IMR-90 (cell line): ENCODE data around the gene INPP5B. TPM values are rescaled to one million over a fixed set of nuclear protein-coding genes. Genes with fewer than 3 reads are reported as not detected.
"Not testable (repeated sequence)": the region's sequence is repeated elsewhere in the genome, so short reads cannot be mapped to it uniquely, and the experiment has no call there.

Experiments
- ATAC-seq: fragments of 200-7000 bp; cut with Tn5 transposase; 2 replicates; pipeline ENCODE4 v1.9.1; 2020; ENCODE audit warnings: low read depth, mild to moderate bottlenecking, moderate library complexity
- BruUV-seq: library from RNA; stranded (reverse); fragments of 400-500 nt; replicated peaks from 2 replicates; lab custom pipeline; 2021; lab: Mats Ljungman, UMichigan
- CTCF ChIA-PET: fragments of 300-600 bp; formaldehyde crosslinking; extraction: SDS; loops from one replicate; lab custom pipeline; 2021; ENCODE audit warnings: antibody characterized with exemption; lab: Yijun Ruan, JAX
- POLR2A ChIA-PET: fragments of 300-600 bp; sonication (Branson Sonifier 250); formaldehyde crosslinking; loops from one replicate; lab custom pipeline; 2022; ENCODE audit warnings: antibody characterized with exemption; ENCODE audit not compliant: unreplicated experiment; lab: Charles Lee
- DNase-seq: peaks from one replicate; pipeline ENCODE4 v3.0.0; 2013
- H2AFZ ChIP-seq: replicated peaks from 2 replicates; pipeline ENCODE3; 2013; ENCODE audit warnings: low read length, mild to moderate bottlenecking; ENCODE audit not compliant: poor library complexity
- H2AK5ac ChIP-seq: 2 replicates; pipeline ENCODE4 v1.6.1; 2013; ENCODE audit warnings: low read depth, low read length, inconsistent platforms
- H2AK9ac ChIP-seq: replicated peaks from 2 replicates; pipeline ENCODE3; 2013; ENCODE audit warnings: mild to moderate bottlenecking, low read depth, low read length, moderate library complexity; ENCODE audit not compliant: poor library complexity
- H2BK120ac ChIP-seq: 2 replicates; pipeline ENCODE4 v1.6.1; 2013; ENCODE audit warnings: low read depth, low read length, inconsistent platforms
- H2BK15ac ChIP-seq: 3 replicates; pipeline ENCODE4 v1.6.1; 2013; ENCODE audit warnings: low read depth, low read length, inconsistent platforms
- H2BK20ac ChIP-seq: 2 replicates; pipeline ENCODE4 v1.6.1; 2013; ENCODE audit warnings: low read depth, mild to moderate bottlenecking, inconsistent platforms, low read length, moderate library complexity
- H2BK5ac ChIP-seq: 2 replicates; pipeline ENCODE4 v1.6.1; 2013; ENCODE audit warnings: mild to moderate bottlenecking, low read depth, low read length, inconsistent platforms; ENCODE audit not compliant: poor library complexity, severe bottlenecking
- H3K14ac ChIP-seq: replicated peaks from 2 replicates; pipeline ENCODE4 v1.6.1; 2013; ENCODE audit warnings: low read depth, low read length, inconsistent platforms
- H3K18ac ChIP-seq: 2 replicates; pipeline ENCODE4 v1.6.1; 2013; ENCODE audit warnings: low read depth, low read length, control low read depth
- H3K23ac ChIP-seq: 2 replicates; pipeline ENCODE4 v1.6.1; 2013; ENCODE audit warnings: low read depth, low read length, inconsistent platforms
- H3K27ac ChIP-seq: 2 replicates; pipeline ENCODE4 v1.5.1; 2013; ENCODE audit warnings: mild to moderate bottlenecking, control low read depth, low read length; ENCODE audit not compliant: insufficient read depth
- H3K27me3 ChIP-seq: 2 replicates; pipeline ENCODE4 v1.6.1; 2013; ENCODE audit warnings: low read length; ENCODE audit not compliant: control insufficient read depth, insufficient read depth
- H3K36me3 ChIP-seq: 2 replicates; pipeline ENCODE4 v1.6.1; 2013; ENCODE audit warnings: low read length, mixed read lengths; ENCODE audit not compliant: control insufficient read depth, insufficient read depth
- H3K4ac ChIP-seq: 2 replicates; pipeline ENCODE4 v1.6.1; 2013; ENCODE audit warnings: low read depth, low read length, inconsistent platforms
- H3K4me1 ChIP-seq: 2 replicates; pipeline ENCODE4 v1.6.1; 2013; ENCODE audit warnings: low read length, mixed read lengths; ENCODE audit not compliant: control insufficient read depth, insufficient read depth
- H3K4me2 ChIP-seq: 2 replicates; pipeline ENCODE4 v1.6.1; 2013; ENCODE audit warnings: low read depth, mild to moderate bottlenecking, control low read depth, low read length, moderate library complexity
- H3K4me3 ChIP-seq: 2 replicates; pipeline ENCODE4 v1.5.1; 2013; ENCODE audit warnings: low read depth, mild to moderate bottlenecking, control low read depth, low read length, moderate library complexity; ENCODE audit not compliant: insufficient read depth
- H3K56ac ChIP-seq: 2 replicates; pipeline ENCODE4 v1.6.1; 2013; ENCODE audit warnings: low read length, inconsistent platforms; ENCODE audit not compliant: insufficient read depth; ENCODE audit errors: extremely low read depth
- H3K79me1 ChIP-seq, 2 experiments: 2 replicates each; pipeline ENCODE4 v1.6.1; 2013; ENCODE audit warnings: low read length in 2 of 2, inconsistent platforms in 1 of 2, low read depth in 1 of 2
- H3K9ac ChIP-seq: 2 replicates; pipeline ENCODE4 v1.6.1; 2013; ENCODE audit warnings: low read depth, low read length, control low read depth
- H3K9me1 ChIP-seq: 2 replicates; pipeline ENCODE4 v1.6.1; 2013; ENCODE audit warnings: low read length, inconsistent platforms; ENCODE audit not compliant: insufficient read depth
- H3K9me3 ChIP-seq: 2 replicates; pipeline ENCODE4 v1.6.1; 2013; ENCODE audit warnings: low read length; ENCODE audit not compliant: control insufficient read depth, insufficient read depth
- H4K20me1 ChIP-seq: 2 replicates; pipeline ENCODE4 v1.6.1; 2013; ENCODE audit warnings: low read length, inconsistent platforms; ENCODE audit not compliant: insufficient read depth
- H4K5ac ChIP-seq: 2 replicates; pipeline ENCODE4 v1.6.1; 2013; ENCODE audit warnings: mild to moderate bottlenecking, low read depth, low read length, control low read depth
- H4K8ac ChIP-seq, 2 experiments: 2 replicates each; pipeline ENCODE4 v1.6.1; 2013; ENCODE audit warnings: low read depth in 2 of 2, low read length in 2 of 2, control low read depth in 1 of 2, inconsistent platforms in 1 of 2
- H4K91ac ChIP-seq: 2 replicates; pipeline ENCODE4 v1.6.1; 2013; ENCODE audit warnings: low read depth, low read length, inconsistent platforms; ENCODE audit not compliant: insufficient read depth
- CTCF ChIP-seq: conservative IDR thresholded peaks from 2 replicates; pipeline ENCODE4 v1.5.1; 2012; ENCODE audit warnings: mild to moderate bottlenecking, low read depth, low read length, improper control_type of control experiment
- RAD21 ChIP-seq: IDR thresholded peaks from 2 replicates; pipeline ENCODE4 v1.6.1; 2012; ENCODE audit warnings: low read length, improper control_type of control experiment
- SMC3 ChIP-seq: fragments of 150-350 bp; IDR thresholded peaks from 2 replicates; pipeline ENCODE4 v1.6.1; 2016; ENCODE audit warnings: low read depth, mild to moderate bottlenecking, antibody characterized with exemption, low read length, moderate library complexity
- WGBS, 2 experiments: methylation state at CpG; one replicate each; pipeline versions ENCODE4 v1.1.5 to v1.1.7; 2013; ENCODE audit warnings: missing lambda C conversion rate in 2 of 2; ENCODE audit not compliant: insufficient read length in 1 of 2; ENCODE audit errors: extremely low coverage in 2 of 2; 5-methylcytosine and 5-hydroxymethylcytosine counted together
- dilution Hi-C: fragments of 300-500 bp; cut with HindIII; formaldehyde crosslinking; loops from one replicate; pipeline ENCODE4 v1.14.3; 2018; ENCODE audit warnings: low sequenced_read_pairs; ENCODE audit not compliant: unreplicated experiment
- in situ Hi-C: fragments of 300-500 bp; cut with MboI; formaldehyde crosslinking; loops from 3 replicates; pipeline ENCODE4 v1.14.3; 2019; ENCODE audit warnings: low sequenced_read_pairs, inconsistent platforms, mixed read lengths
- intact Hi-C: fragments of 100-400 bp; cut with micrococcal nuclease; formaldehyde crosslinking; loops from 2 replicates; pipeline ENCODE4 v1.10.0; 2022
- polyA plus RNA-seq, 3 experiments: library from polyadenylated mRNA; depleted of rRNA; stranded (reverse); fragments of >200 nt; gene quantifications; 2 replicates each; pipeline ENCODE4 v1.2.3, GENCODE V29; 2012; ENCODE audit warnings: low replicate concordance in 1 of 3
- total RNA-seq: library from RNA; depleted of rRNA; stranded (reverse); fragments of >200 nt; gene quantifications from 2 replicates; pipeline ENCODE4 v1.2.3, GENCODE V29; 2012

INPP5B gene
- total and polyA plus RNA-seq, 2 of the 4 experiments (the other 2 are of a cell fraction) = 9.4 to 20.4 TPM

- 50% methylated on average over 1 of the region's 6 CpGs; no CpG with 5 or more reads in 1 of the 2 experiments for WGBS, 2 experiments
- H2AK9ac ChIP-seq, H4K20me1 ChIP-seq, H2AFZ ChIP-seq, H3K4me3 ChIP-seq, H2BK120ac ChIP-seq, H3K9me3 ChIP-seq, H2BK5ac ChIP-seq, POLR2A ChIA-PET, H3K27me3 ChIP-seq, H2BK15ac ChIP-seq, in situ Hi-C loops, H3K27ac ChIP-seq, H4K91ac ChIP-seq, H4K8ac ChIP-seq, H3K9me1 ChIP-seq, H2BK20ac ChIP-seq, H3K9ac ChIP-seq, H3K14ac ChIP-seq, H3K18ac ChIP-seq, H2AK5ac ChIP-seq, H3K4me1 ChIP-seq, BruUV-seq, H3K4me2 ChIP-seq, H3K79me1 ChIP-seq, H3K56ac ChIP-seq, H3K4ac ChIP-seq, H3K23ac ChIP-seq, dilution Hi-C loops, H4K5ac ChIP-seq: not testable (repeated sequence)
- intact Hi-C loops = loop anchor here (1.0 kb wide), 1 partner anchor 85 kb away; no protein-coding TSS in a partner anchor
- H3K36me3 ChIP-seq = peaks cover 34% of the 10 kb centered on the region
- DNase-seq = peak; percentile 65
- ATAC-seq = peak; percentile 85
- peak; percentile 58 for TF ChIP-seq CTCF
- TF ChIP-seq RAD21 = peak; percentile 70
- TF ChIP-seq SMC3 = peak; percentile 64
- CTCF ChIA-PET = interaction anchor here (0.7 to 1.0 kb wide), 2 partner anchors 15 to 87 kb away, joined by 3 read pairs; no protein-coding TSS in a partner anchor
Observed at GRCh38 chr1:37975083-37975482, 28.2 kb upstream of the INPP5B start.
